SU-DHL-6 (cell line): ENCODE measurements around the gene PPFIBP1.

Experiments
- EZH2phosphoT487 ChIP-seq: fragments of 200-600 bp; sonication (generic), shearing (Covaris generic); conservative IDR thresholded peaks from 2 replicates; pipeline ENCODE4 v1.6.1; 2018; ENCODE audit warnings: mild to moderate bottlenecking, antibody characterized with exemption, low read length, moderate library complexity, mixed read lengths
- TF ChIP-seq, protein P1 (sequence below): fragments of 200-600 bp; sonication (generic); IDR thresholded peaks from one replicate; pipeline ENCODE4 v1.5.1; 2017; ENCODE audit warnings: antibody characterized with exemption, mild to moderate bottlenecking, low read length, moderate library complexity; ENCODE audit not compliant: insufficient read depth, poor library complexity, severe bottlenecking

DNA sequence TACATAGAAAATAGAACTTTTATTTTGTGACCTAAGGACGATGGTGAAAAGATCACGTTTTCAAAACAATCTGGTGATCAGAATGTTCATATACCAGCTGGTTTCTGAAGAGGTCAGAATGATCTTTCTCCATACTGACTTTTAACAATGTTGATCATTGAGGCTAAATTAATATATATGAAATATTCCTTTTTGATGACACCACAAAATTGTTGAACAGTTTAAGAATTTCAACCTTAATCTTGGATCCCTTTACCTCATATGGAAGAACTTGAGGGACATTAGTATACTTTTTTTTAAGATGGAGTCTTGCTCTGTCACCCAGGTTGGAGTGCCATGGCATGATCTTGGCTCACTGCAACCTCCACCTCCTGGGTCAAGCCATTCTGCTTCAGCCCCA lies 169.4 kb downstream of the PPFIBP1 start:
- TF ChIP-seq, protein P1, sequence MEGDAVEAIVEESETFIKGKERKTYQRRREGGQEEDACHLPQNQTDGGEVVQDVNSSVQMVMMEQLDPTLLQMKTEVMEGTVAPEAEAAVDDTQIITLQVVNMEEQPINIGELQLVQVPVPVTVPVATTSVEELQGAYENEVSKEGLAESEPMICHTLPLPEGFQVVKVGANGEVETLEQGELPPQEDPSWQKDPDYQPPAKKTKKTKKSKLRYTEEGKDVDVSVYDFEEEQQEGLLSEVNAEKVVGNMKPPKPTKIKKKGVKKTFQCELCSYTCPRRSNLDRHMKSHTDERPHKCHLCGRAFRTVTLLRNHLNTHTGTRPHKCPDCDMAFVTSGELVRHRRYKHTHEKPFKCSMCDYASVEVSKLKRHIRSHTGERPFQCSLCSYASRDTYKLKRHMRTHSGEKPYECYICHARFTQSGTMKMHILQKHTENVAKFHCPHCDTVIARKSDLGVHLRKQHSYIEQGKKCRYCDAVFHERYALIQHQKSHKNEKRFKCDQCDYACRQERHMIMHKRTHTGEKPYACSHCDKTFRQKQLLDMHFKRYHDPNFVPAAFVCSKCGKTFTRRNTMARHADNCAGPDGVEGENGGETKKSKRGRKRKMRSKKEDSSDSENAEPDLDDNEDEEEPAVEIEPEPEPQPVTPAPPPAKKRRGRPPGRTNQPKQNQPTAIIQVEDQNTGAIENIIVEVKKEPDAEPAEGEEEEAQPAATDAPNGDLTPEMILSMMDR = no peak
- TF ChIP-seq EZH2phosphoT487 = no peak
